ENCODE results near the gene JUNB. TPM values are rescaled to one million over a fixed set of nuclear protein-coding genes. Genes with fewer than 3 reads are reported as not detected.

JUNB gene
- total RNA-seq, 1 experiment from 2014 or later = 194 TPM

GRCh38 chr19:12841094-12841493 lies 49.8 kb downstream of the JUNB start:
- Histone ChIP-seq H3K27me3 (ENCODE audit: insufficient read depth, low read length) (no peaks in the 10 kb centered on the region), H3K4me3 (replicated peaks in 1 of 2; ENCODE audit: low read depth in 1 of 2, low read length in 2 of 2) (no peak overlapping the region), H3K4me1 (ENCODE audit: control insufficient read depth in 1 of 2, insufficient read depth in 2 of 2, low read length in 2 of 2) (peaks cover 29 to 52% of the 10 kb centered on the region in 2 experiments), H2AFZ (ENCODE audit: low read depth, low read length, poor library complexity, severe bottlenecking) (no peak overlapping the region), H3K27ac (ENCODE audit: low read depth, low read length) (no peak overlapping the region), H3K9me2 (ENCODE audit: insufficient read depth) (no peaks in the 10 kb centered on the region), H3K36me3 (ENCODE audit: control insufficient read depth in 1 of 2, insufficient read depth in 2 of 2, low read length in 2 of 2) (peaks cover 5 to 6% of the 10 kb centered on the region in 2 experiments; a peak in 1 of 4 replicates), H3K9me3 (ENCODE audit: control insufficient read depth in 1 of 2, insufficient read depth in 1 of 2, low read depth in 1 of 2, low read length in 2 of 2) (no peaks in the 10 kb centered on the region), H3K79me2 (ENCODE audit: insufficient read depth, low read length) (peaks cover 36% of the 10 kb centered on the region; the same call in 1 of the 2 replicates), H3K4me2 (ENCODE audit: low read length) (peak overlapping the region; percentile 40), H3K9ac (ENCODE audit: low read length) (no peak overlapping the region), H4K20me1 (ENCODE audit: insufficient read depth) (no peaks in the 10 kb centered on the region)
- ATAC-seq = no peak
- BruUV-seq (replicated peaks) = no TSS peak
- CTCF ChIA-PET = no interaction called here
- POLR2A ChIA-PET = no interaction called here
- no peak for DNase-seq (ENCODE audit: low read depth, low spot score)
- TF ChIP-seq SIN3A (IDR thresholded peaks at IDR 0.05; ENCODE audit: low read depth) (no peak), ZFX (IDR thresholded peaks at IDR 0.05) (no peak), MAX (IDR thresholded peaks at IDR 0.05) (no peak), SP1 (IDR thresholded peaks at IDR 0.05; ENCODE audit: low read depth) (no peak), CEBPB (IDR thresholded peaks at IDR 0.05; ENCODE audit: low read depth) (no peak), CTCF (IDR thresholded peaks at IDR 0.05 in 2 of 3, conservative IDR thresholded peaks at IDR 0.05 in 1 of 3; ENCODE audit: borderline replicate concordance in 1 of 3, insufficient read depth in 1 of 3, low read depth in 2 of 3, low read length in 2 of 3) (no peak), EZH2 (IDR thresholded peaks at IDR 0.05) (no peak), TCF7L2 (IDR thresholded peaks at IDR 0.05; ENCODE audit: borderline replicate concordance, extremely low read depth, insufficient read depth, insufficient read length) (no peak), ATF3 (IDR thresholded peaks at IDR 0.05) (no peak), EGR1 (IDR thresholded peaks at IDR 0.05; ENCODE audit: low read depth) (no peak), POLR2AphosphoS5 (IDR thresholded peaks at IDR 0.05; ENCODE audit: low read depth, low read length) (no peak), JUND (IDR thresholded peaks at IDR 0.05) (no peak), EZH2phosphoT487 (IDR thresholded peaks at IDR 0.05; ENCODE audit: borderline replicate concordance) (no peak), POLR2A (IDR thresholded peaks at IDR 0.05; ENCODE audit: borderline replicate concordance, extremely low read depth, insufficient read depth, insufficient read length) (no peak)
- RAD21 ChIA-PET (ENCODE audit: low non-redundant PET in 1 of 2, low total read pairs in 2 of 2, uncharacterized antibody in 2 of 2, unreplicated experiment in 2 of 2) = no interaction called here
- intact Hi-C loops (cut with micrococcal nuclease) = no loop called here
